Prostate gland (tissue), 2 donors: ENCODE measurements around the gene POLR1H.

Source experiments
- CTCF ChIP-seq, 4 experiments: fragments of 200-600 bp in 2 of 4; fragments of 450-650 bp in 2 of 4; sonication (generic) in 2 of 4; IDR thresholded peaks; 1 replicate in 3 of 4; 2 replicates in 1 of 4; pipeline ENCODE4 v1.5.1; 2016 to 2019; ENCODE audit warnings: antibody characterized with exemption in 4 of 4, mild to moderate bottlenecking in 2 of 4, moderate library complexity in 2 of 4
- POLR2A ChIP-seq: fragments of 450-650 bp; IDR thresholded peaks from one replicate; pipeline ENCODE4 v1.6.1; 2016; ENCODE audit warnings: antibody characterized with exemption, mild to moderate bottlenecking

DNA sequence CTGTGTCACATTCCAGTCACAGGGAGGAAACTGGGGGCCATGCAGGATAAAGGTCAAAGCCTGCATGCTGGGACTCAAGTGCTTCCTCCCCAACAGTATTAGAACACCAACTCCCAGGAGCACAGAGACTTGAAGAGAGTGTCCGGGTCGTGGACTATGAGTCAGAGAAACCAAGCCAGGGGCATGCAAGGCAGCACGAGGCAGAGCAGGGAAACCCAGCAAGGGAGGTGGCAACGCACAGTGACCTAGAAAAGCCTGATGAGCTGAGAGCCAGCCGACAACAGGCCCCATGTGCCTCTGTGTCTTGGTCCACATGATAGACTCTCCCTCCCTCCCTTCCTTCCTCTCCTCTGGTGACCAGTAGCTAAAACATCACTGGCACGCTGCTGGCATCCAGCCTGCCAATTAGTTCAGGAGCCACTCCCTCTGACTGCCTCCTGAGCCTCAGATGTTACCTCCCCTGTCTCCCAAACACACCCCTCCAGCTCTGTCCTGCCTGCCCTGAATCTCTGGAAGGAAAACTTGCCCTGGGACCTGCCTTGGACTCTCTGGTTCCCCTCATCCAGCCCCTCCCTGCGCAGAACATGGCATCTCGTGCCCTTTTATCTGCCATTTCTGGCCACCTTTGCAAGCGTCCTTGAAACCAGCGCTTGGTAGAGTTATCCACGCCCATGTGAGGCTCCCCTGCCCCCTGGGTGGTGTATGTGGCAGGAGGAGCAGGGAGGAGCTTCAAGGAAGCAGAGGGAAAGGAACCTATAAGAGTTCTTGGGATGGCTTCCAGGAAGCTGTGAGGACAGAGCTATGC lies 30.7 kb downstream of the POLR1H start:
- no peak for TF ChIP-seq POLR2A
- TF ChIP-seq CTCF (IDR thresholded peaks at IDR 0.05) = no peak
